ENCODE results near the gene GABPB2.

- TF ChIP-seq EZH2 (IDR thresholded peaks at IDR 0.05; ENCODE audit: borderline replicate concordance, low read depth, low read length, poor library complexity, severe bottlenecking) (no peak), CTCF (conservative IDR thresholded peaks at IDR 0.05; ENCODE audit: low read depth, low read length) (no peak)
Observed at GRCh38 chr1:151060657-151061421, 9.7 kb upstream of the GABPB2 start.
